Measurements from ENCODE around the gene GATAD2A.
"Not testable (repeated sequence)": the region's sequence is repeated elsewhere in the genome, so short reads cannot be mapped to it uniquely, and the experiment has no call there.

The GATAD2A gene

GRCh38 chr19:19466201-19466600, 60.7 kb downstream of the GATAD2A start:
- Histone ChIP-seq H3K27ac (no peak overlapping the region), H3K36me3 (replicated peaks) (peaks cover 28% of the 10 kb centered on the region), H3K27me3 (replicated peaks) (no peaks in the 10 kb centered on the region), H3K4me3 (ENCODE audit: low read depth, low read length) (no peak overlapping the region)
- in situ Hi-C loops (cut with HindIII; ENCODE audit: low pct_ligation_motif_present, low sequenced_read_pairs) = no loop called here
- DNase-seq = no peak
- TF ChIP-seq CTCF (IDR thresholded peaks at IDR 0.05; ENCODE audit: low read depth, low read length, missing control alignments) = no peak

GRCh38 chr19:19468424-19469050, 63.1 kb downstream of the GATAD2A start:
- peaks cover 28% of the 10 kb centered on the region for H3K36me3 ChIP-seq (replicated peaks)
- no peak for DNase-seq
- H3K27me3 ChIP-seq (replicated peaks) = no peaks in the 10 kb centered on the region
- no peak overlapping the region for H3K27ac ChIP-seq
- no peak overlapping the region for H3K4me3 ChIP-seq (ENCODE audit: low read depth, low read length)
- TF ChIP-seq CTCF (IDR thresholded peaks at IDR 0.05; ENCODE audit: low read depth, low read length, missing control alignments) = no peak
- in situ Hi-C loops (cut with HindIII; ENCODE audit: low pct_ligation_motif_present, low sequenced_read_pairs) = no loop called here

GRCh38 chr19:19470579-19470978, 65.1 kb downstream of the GATAD2A start:
- H3K27ac ChIP-seq = no peak overlapping the region

GRCh38 chr19:19471682-19472081, 66.2 kb downstream of the GATAD2A start:
- H3K36me3 ChIP-seq (replicated peaks) = peaks cover 16% of the 10 kb centered on the region
- TF ChIP-seq CTCF (IDR thresholded peaks at IDR 0.05; ENCODE audit: low read depth, low read length, missing control alignments) = no peak
- in situ Hi-C loops (cut with HindIII; ENCODE audit: low pct_ligation_motif_present, low sequenced_read_pairs) = no loop called here
- DNase-seq = no peak
- no peak overlapping the region for H3K4me3 ChIP-seq (ENCODE audit: low read depth, low read length)
- no peaks in the 10 kb centered on the region for H3K27me3 ChIP-seq (replicated peaks)
- no peak overlapping the region for H3K27ac ChIP-seq

More at GRCh38 chr19:19470579-19470978, 65.1 kb downstream of the GATAD2A start:
- DNase-seq = no peak
- no peaks in the 10 kb centered on the region for H3K27me3 ChIP-seq (replicated peaks)
- H3K36me3 ChIP-seq (replicated peaks) = peaks cover 27% of the 10 kb centered on the region
- no peak overlapping the region for H3K4me3 ChIP-seq (ENCODE audit: low read depth, low read length)
- in situ Hi-C loops (cut with HindIII; ENCODE audit: low pct_ligation_motif_present, low sequenced_read_pairs) = no loop called here
- TF ChIP-seq CTCF (IDR thresholded peaks at IDR 0.05; ENCODE audit: low read depth, low read length, missing control alignments) = no peak

- in situ Hi-C loops (cut with HindIII; ENCODE audit: low pct_ligation_motif_present, low sequenced_read_pairs); DNase-seq: not testable (repeated sequence)
- H3K36me3 ChIP-seq (replicated peaks) = peaks cover 12% of the 10 kb centered on the region
Measured at GRCh38 chr19:19472106-19472505, 66.6 kb downstream of the GATAD2A start.

GRCh38 chr19:19475015-19475765, 69.7 kb downstream of the GATAD2A start:
- peaks cover 8% of the 10 kb centered on the region for H3K36me3 ChIP-seq (replicated peaks)
- DNase-seq = no peak
- in situ Hi-C loops (cut with HindIII; ENCODE audit: low pct_ligation_motif_present, low sequenced_read_pairs) = no loop called here
- no peaks in the 10 kb centered on the region for H3K27me3 ChIP-seq (replicated peaks)
- no peak overlapping the region for H3K4me3 ChIP-seq (ENCODE audit: low read depth, low read length)
- H3K27ac ChIP-seq = no peak overlapping the region
- TF ChIP-seq CTCF (IDR thresholded peaks at IDR 0.05; ENCODE audit: low read depth, low read length, missing control alignments) = no peak

More at GRCh38 chr19:19472106-19472505, 66.6 kb downstream of the GATAD2A start:
- not testable (repeated sequence) for H3K27ac ChIP-seq; H3K4me3 ChIP-seq (ENCODE audit: low read depth, low read length); H3K27me3 ChIP-seq (replicated peaks)

All from brain microvascular endothelial cell (primary cell).